ENCODE results near the gene FALEC. TPM values are rescaled to one million over a fixed set of nuclear protein-coding genes. Genes with fewer than 3 reads are reported as not detected.

FALEC gene
- total and polyA plus RNA-seq, 9 of the 15 experiments (the other 6 are each of a cell fraction or from before 2014, with no cell fraction given) = 0.15 to 1.8 (median 0.53) TPM; not detected in 5

GRCh38 chr1:150561974-150562445, 46.5 kb downstream of the FALEC start (continued):
- TF ChIP-seq E2F5 (CRISPR knock-in tag; IDR thresholded peaks at IDR 0.05) = no peak
- peak; percentile 30; the same call in 1 of the 2 replicates for TF ChIP-seq ZFX (CRISPR knock-in tag; IDR thresholded peaks at IDR 0.05)
- no peak for TF ChIP-seq CREB3 (tag; conservative IDR thresholded peaks at IDR 0.05; ENCODE audit: low read depth)
- TF ChIP-seq SMARCA5 (IDR thresholded peaks at IDR 0.05) = no peak
- no peak for TF ChIP-seq CEBPB (tag; IDR thresholded peaks at IDR 0.05)
- TF ChIP-seq HNRNPUL1 (IDR thresholded peaks at IDR 0.05; ENCODE audit: low read length) = no peak
- no peak for TF ChIP-seq HDAC2 (IDR thresholded peaks at IDR 0.05)
- TF ChIP-seq TEAD2 (tag; IDR thresholded peaks at IDR 0.05) = no peak
- no peak for TF ChIP-seq TAF15 (IDR thresholded peaks at IDR 0.05; ENCODE audit: low read depth, low read length)
- no peak for TF ChIP-seq SLC30A9 (CRISPR knock-in tag; IDR thresholded peaks at IDR 0.05)
- no peak for TF ChIP-seq SREBF2 (CRISPR knock-in tag; IDR thresholded peaks at IDR 0.05)
- TF ChIP-seq NRF1 (conservative IDR thresholded peaks at IDR 0.05 in 1 of 2, IDR thresholded peaks at IDR 0.05 in 1 of 2) = peak; percentile 78
- no peak for TF ChIP-seq ZNF778 (CRISPR knock-in tag; IDR thresholded peaks at IDR 0.05)
- TF ChIP-seq ZFP36 (IDR thresholded peaks at IDR 0.05; ENCODE audit: low read depth, low read length, partially characterized antibody) = no peak
- TF ChIP-seq LCOR (CRISPR knock-in tag; IDR thresholded peaks at IDR 0.05) = no peak
- TF ChIP-seq XRCC3 (IDR thresholded peaks at IDR 0.05) = no peak
- peak; percentile 83 for TF ChIP-seq TAF9B (IDR thresholded peaks at IDR 0.05; ENCODE audit: partially characterized antibody)
- no peak for TF ChIP-seq HDAC6 (IDR thresholded peaks at IDR 0.05; ENCODE audit: low read depth, low read length)
- no peak for TF ChIP-seq YBX1 (IDR thresholded peaks at IDR 0.05)
- TF ChIP-seq JUND (IDR thresholded peaks at IDR 0.05; ENCODE audit: borderline replicate concordance, low read depth, low read length) = peak; percentile 67; the same call in 1 of the 2 replicates
- TF ChIP-seq JUND (tag; IDR thresholded peaks at IDR 0.05; ENCODE audit: borderline replicate concordance, low read depth, low read length) = no peak; the same call in 2 of the 3 replicates
- no peak for TF ChIP-seq ELF2 (CRISPR knock-in tag; IDR thresholded peaks at IDR 0.05)
- TF ChIP-seq HCFC1 (IDR thresholded peaks at IDR 0.05; ENCODE audit: low read depth, low read length) = no peak
- TF ChIP-seq DPF2 (IDR thresholded peaks at IDR 0.05) = peak; percentile 8; the same call in 1 of the 2 replicates
- TF ChIP-seq ZNF12 (CRISPR knock-in tag; IDR thresholded peaks at IDR 0.05) = no peak
- no peak for TF ChIP-seq CBX1 (IDR thresholded peaks at IDR 0.05; ENCODE audit: low read depth)
- no peak for TF ChIP-seq CHCHD3 (CRISPR knock-in tag; IDR thresholded peaks at IDR 0.05)
- no peak for TF ChIP-seq RUNX1 (IDR thresholded peaks at IDR 0.05; ENCODE audit: low read depth)
- no peak; a peak in 1 of 4 replicates for TF ChIP-seq MLLT1 (IDR thresholded peaks at IDR 0.05)

Measured in K562 (cell line).